Suprapubic skin (tissue), 4 donors: ENCODE results near the gene CCDC88C. TPM values are rescaled to one million over a fixed set of nuclear protein-coding genes. Genes with fewer than 3 reads are reported as not detected.

Experiments
- DNase-seq, 2 donors: peaks; one replicate each; pipeline ENCODE4 v3.0.0-alpha.2; 2019; ENCODE audit warnings: low spot score in 2 of 2
- H3K27ac ChIP-seq: fragments of 200-600 bp; sonication (generic); one replicate; pipeline ENCODE4 v1.5.1; 2019
- H3K27me3 ChIP-seq: fragments of 200-600 bp; sonication (generic); one replicate; pipeline ENCODE4 v1.5.1; 2019
- H3K36me3 ChIP-seq: fragments of 200-600 bp; sonication (generic); one replicate; pipeline ENCODE4 v1.5.1; 2019
- H3K4me1 ChIP-seq: fragments of 200-600 bp; sonication (generic); one replicate; pipeline ENCODE4 v1.5.1; 2019
- H3K4me3 ChIP-seq: fragments of 200-600 bp; sonication (generic); one replicate; pipeline ENCODE4 v1.5.1; 2019; ENCODE audit warnings: mild to moderate bottlenecking
- H3K9me3 ChIP-seq: fragments of 200-600 bp; sonication (generic); one replicate; pipeline ENCODE4 v1.5.1; 2019
- CTCF ChIP-seq, 2 donors: fragments of 200-600 bp in 1 of 2; fragments of 450-650 bp in 1 of 2; sonication (generic) in 1 of 2; IDR thresholded peaks; one replicate each; pipeline ENCODE4 v1.5.1; 2016 to 2019; ENCODE audit warnings: antibody characterized with exemption in 2 of 2, mild to moderate bottlenecking in 1 of 2, moderate library complexity in 1 of 2
- EP300 ChIP-seq: sonication (generic); formaldehyde crosslinking; IDR thresholded peaks from one replicate; pipeline ENCODE4 v1.6.1; 2017; ENCODE audit warnings: antibody characterized with exemption
- POLR2A ChIP-seq, 2 donors: fragments of 450-650 bp; IDR thresholded peaks; one replicate each; pipeline ENCODE4 v1.6.1; 2017; ENCODE audit warnings: antibody characterized with exemption in 2 of 2, mild to moderate bottlenecking in 2 of 2, moderate library complexity in 2 of 2
- POLR2AphosphoS5 ChIP-seq, 3 donors: sonication (generic); formaldehyde crosslinking; IDR thresholded peaks; one replicate each; pipeline ENCODE4 v1.6.1; 2017; ENCODE audit warnings: antibody characterized with exemption in 3 of 3
- WGBS: methylation state at CpG from one replicate; pipeline ENCODE4 v1.1.5; 2018; 5-methylcytosine and 5-hydroxymethylcytosine counted together
- total RNA-seq, 4 donors: library from RNA; depleted of rRNA; stranded (reverse); fragments of >200 nt; gene quantifications; one replicate each; pipeline ENCODE4 v1.1.0, GENCODE V29; 2016

CCDC88C gene
- total RNA-seq, 4 donors from 2014 or later = 16.6 to 25.0 (median 22.8) TPM

- peaks cover 22% of the 10 kb centered on the region for H3K4me1 ChIP-seq
- H3K27ac ChIP-seq = no peak overlapping the region
- H3K4me3 ChIP-seq = no peak overlapping the region
- no peak for DNase-seq
- TF ChIP-seq CTCF (IDR thresholded peaks at IDR 0.05) = no peak
- no peak for TF ChIP-seq POLR2AphosphoS5 (IDR thresholded peaks at IDR 0.05)
- TF ChIP-seq EP300 = no peak
- no peak for TF ChIP-seq POLR2A (IDR thresholded peaks at IDR 0.05)
- H3K9me3 ChIP-seq = no peaks in the 10 kb centered on the region
- no peaks in the 10 kb centered on the region for H3K27me3 ChIP-seq
- H3K36me3 ChIP-seq = peaks cover 29% of the 10 kb centered on the region
- WGBS = 100% methylated on average over 1 of the region's 1 CpG
These were observed 194.4 kb downstream of the CCDC88C start for GRCh38 chr14:91223028-91223783.

Other genes starting within 250 kb of the CCDC88C start
- gene GPR68, start 173.1 kb downstream of the CCDC88C start, total RNA-seq = 1 to 10 TPM in 3 of 4 donors, under 1 TPM in 1; 0.95 to 4.3 (median 1.6) TPM
- 100 to 1,000 TPM in 2 of 4 donors, 10 to 100 TPM in 2; 79.4 to 132 (median 100) TPM for gene PPP4R3A, start 92.5 kb upstream of the CCDC88C start, total RNA-seq